HFF-Myc (cell line): ENCODE results near the gene ZWINT.
A peak's percentile ranks its signal among the peaks of the same experiment; 100 is the strongest.

Experiments used
- DNase-seq: peaks from one replicate; pipeline ENCODE4 v3.0.0-alpha.2; 2011; ENCODE audit warnings: low read depth; ENCODE audit errors: extremely low read depth
- H3K4me3 ChIP-seq: replicated peaks from 2 replicates; pipeline ENCODE4 v1.5.1; 2011; ENCODE audit warnings: low read depth, mild to moderate bottlenecking, control low read depth, low read length
- TF ChIP-seq, protein P1 (sequence below): IDR thresholded peaks from 2 replicates; pipeline ENCODE4 v1.5.1; 2012; ENCODE audit warnings: mild to moderate bottlenecking, low read depth, low read length, control low read depth; ENCODE audit errors: missing control alignments

Gene ZWINT, protein sequence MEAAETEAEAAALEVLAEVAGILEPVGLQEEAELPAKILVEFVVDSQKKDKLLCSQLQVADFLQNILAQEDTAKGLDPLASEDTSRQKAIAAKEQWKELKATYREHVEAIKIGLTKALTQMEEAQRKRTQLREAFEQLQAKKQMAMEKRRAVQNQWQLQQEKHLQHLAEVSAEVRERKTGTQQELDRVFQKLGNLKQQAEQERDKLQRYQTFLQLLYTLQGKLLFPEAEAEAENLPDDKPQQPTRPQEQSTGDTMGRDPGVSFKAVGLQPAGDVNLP

DNA sequence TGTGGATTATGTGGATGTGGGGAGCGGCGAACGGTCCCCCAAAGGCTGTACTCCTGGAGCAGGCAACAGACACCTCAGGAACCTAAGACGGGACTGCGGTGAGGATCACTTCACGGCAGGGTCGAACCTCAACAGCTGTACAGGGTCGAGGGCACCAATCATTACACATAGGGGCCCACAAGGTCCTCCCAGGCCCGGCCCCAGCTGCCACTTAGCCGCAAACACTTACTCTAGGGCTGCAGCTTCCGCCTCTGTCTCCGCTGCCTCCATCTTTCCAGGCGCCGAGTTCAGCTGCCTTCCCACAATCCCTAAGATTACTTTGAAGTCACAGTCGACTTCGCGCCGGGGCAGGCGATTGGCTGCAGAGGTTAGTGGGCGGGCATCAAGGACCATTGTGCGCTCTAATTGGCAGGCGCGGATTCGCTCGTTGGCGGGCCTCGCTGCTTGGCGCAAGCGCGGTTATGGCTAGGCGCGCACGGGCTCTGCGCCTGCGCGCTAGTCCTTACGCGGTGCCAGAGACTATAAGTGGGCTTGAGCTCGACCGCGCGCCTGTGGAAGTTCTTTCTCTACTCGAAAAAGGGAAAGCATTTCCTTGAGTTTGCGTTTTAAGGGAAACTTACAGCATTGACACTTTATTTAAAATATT is at the start of gene ZWINT:
Gene ZWINT (minus strand): TSS at position 293 of the 646 bp plus-strand sequence. CDS start 23 bp downstream, at position 270.
- DNase-seq = peak; percentile 91
- peak within 1 kb of the TSS; percentile 89 for H3K4me3 ChIP-seq
- TF ChIP-seq, protein P1, sequence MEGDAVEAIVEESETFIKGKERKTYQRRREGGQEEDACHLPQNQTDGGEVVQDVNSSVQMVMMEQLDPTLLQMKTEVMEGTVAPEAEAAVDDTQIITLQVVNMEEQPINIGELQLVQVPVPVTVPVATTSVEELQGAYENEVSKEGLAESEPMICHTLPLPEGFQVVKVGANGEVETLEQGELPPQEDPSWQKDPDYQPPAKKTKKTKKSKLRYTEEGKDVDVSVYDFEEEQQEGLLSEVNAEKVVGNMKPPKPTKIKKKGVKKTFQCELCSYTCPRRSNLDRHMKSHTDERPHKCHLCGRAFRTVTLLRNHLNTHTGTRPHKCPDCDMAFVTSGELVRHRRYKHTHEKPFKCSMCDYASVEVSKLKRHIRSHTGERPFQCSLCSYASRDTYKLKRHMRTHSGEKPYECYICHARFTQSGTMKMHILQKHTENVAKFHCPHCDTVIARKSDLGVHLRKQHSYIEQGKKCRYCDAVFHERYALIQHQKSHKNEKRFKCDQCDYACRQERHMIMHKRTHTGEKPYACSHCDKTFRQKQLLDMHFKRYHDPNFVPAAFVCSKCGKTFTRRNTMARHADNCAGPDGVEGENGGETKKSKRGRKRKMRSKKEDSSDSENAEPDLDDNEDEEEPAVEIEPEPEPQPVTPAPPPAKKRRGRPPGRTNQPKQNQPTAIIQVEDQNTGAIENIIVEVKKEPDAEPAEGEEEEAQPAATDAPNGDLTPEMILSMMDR = no peak

DNA sequence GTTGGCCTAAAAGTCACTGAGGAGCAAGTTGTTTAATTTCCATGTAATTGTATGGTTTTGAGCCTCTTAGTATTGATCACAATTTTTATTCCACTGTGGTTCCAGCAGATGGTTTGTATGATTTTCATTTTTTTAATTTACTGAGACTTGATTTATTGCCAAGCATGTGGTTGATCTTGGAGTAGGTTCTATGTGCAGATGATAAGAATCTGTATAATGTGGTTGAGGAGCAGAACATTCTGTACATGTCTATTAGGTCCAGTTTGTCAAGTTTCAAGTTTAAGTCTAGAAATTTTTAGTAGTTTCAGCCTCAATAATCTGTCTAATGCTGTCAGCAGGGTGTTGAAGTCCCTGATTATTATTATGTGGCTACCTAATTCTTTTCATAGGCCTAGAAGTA is 22.7 kb upstream of the ZWINT start:
- H3K4me3 ChIP-seq = no peak overlapping the region
- no peak for DNase-seq
- TF ChIP-seq, protein P1 = no peak

DNA sequence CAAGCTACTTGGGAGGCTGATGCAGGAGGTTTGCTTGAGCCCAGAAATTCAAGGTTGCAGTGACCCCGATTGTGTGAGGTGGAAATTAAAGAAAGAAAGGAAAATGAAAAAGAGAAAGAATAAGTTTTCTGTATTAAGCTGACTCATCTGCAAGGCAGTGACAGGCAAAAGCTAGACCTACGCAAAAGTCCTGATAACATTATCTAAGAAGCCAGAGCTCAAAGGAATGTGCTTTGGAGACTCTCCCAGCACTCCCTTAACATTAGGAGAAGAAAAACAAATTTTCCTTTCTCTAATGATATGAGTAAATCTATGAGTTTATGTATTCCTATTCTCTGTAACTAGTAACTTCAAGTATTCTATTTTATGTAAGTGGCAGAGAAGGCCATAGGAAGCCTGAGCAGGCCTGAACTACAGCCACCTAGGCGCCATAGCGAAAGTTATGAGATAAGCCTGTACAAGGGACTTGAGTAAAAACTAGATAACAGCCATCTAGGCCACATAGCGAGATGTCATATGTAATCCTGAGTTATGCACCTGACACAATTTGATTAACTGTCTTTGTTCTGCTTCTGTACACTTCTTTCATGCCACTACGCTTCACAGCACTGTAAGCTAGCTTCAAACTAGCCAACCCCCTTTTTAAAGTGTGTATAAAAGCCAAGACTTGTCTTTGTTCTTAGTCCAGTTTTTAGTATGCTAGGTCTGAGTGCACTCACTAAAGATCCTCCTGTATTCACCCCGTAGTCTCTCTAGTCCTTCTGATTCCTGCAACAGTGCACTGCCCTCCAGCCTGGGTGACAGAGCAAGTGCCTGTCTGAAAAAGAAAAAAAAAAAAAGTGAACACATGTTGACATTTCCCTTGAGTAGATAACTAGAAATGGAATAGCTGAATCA is 9.4 kb upstream of the ZWINT start:
- DNase-seq = no peak
- H3K4me3 ChIP-seq = no peak overlapping the region
- TF ChIP-seq, protein P1 = no peak

DNA sequence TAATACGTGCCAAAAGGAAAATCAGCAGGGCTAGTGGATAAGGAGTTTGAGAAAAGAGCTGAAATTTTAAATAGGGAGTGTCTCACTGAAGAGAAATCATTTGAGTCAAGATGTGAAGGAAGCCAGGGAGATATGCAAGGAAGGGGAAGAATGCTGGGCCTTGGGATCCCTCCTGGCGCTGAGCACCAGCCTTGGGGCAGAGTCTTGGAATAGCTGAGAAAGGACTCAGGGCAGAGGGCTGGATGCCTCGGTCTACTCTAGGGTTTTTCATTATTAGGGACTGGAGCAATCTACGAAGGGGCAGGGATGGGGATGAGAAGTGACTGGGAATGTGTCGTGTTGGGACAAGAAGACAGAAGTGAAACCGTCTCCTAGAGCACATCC is 484 bp downstream of the ZWINT start:
- TF ChIP-seq, protein P1 = no peak
- no peak for DNase-seq
- H3K4me3 ChIP-seq = peak overlapping the region; percentile 89

DNA sequence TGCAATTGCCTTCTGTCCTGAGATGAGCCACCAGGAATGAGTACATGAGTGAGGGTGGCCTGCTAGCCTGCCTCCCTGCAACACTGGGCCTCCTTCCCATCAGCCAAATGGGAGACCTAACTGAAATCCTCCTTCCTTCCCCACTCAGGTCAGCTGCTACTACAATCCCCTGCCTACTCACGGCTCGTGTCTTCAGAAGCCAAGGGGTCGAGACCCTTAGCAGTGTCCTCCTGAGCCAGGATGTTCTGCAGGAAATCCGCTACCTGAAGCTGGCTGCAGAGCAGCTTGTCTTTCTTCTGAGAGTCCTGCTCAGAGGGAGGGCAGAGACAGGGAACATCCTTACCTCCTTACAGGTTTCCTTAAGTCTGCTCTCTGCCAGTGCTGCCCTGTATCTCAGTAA is 1.2 kb downstream of the ZWINT start:
- peak overlapping the region; percentile 89 for H3K4me3 ChIP-seq
- TF ChIP-seq, protein P1 = no peak
- no peak for DNase-seq

DNA sequence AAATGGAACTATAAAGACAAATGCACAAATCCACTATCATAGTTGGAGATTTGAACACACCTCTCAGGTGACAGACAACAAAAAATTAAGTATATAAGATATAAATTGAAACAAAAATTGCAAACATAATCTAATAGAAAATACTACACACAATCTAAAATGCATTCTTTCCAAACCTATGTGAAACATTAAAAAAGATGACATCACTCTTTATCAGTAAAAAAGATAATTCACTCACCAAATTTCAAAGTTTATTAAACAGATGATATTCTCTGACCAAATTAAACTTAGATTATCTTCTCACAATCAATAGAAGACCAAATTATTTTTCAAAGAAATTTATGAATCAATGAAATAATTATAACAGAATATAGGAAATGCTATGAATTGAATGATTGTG is 4.0 kb downstream of the ZWINT start:
- no peak overlapping the region for H3K4me3 ChIP-seq
- TF ChIP-seq, protein P1 = no peak
- DNase-seq = no peak
